Activated naive CD8-positive, alpha-beta T cell treated with anti-CD3 and anti-CD28 coated beads, Interleukin-2, amount 50 U/mL, for 16 hours (primary cell): ENCODE data around the gene HOXC6.
"Not testable (repeated sequence)": the region's sequence is repeated elsewhere in the genome, so short reads cannot be mapped to it uniquely, and the experiment has no call there.

Source experiments
- DNase-seq: peaks from one replicate; pipeline ENCODE4 v3.0.0-alpha.2; 2020; ENCODE audit warnings: low read depth, low spot score

The HOXC6 gene

GRCh38 chr12:54041097-54041690 lies 13.0 kb downstream of the HOXC6 start:
- DNase-seq, result no peak

- not testable (repeated sequence) for DNase-seq
Observed at GRCh38 chr12:54042033-54042432, 13.8 kb downstream of the HOXC6 start.

GRCh38 chr12:54042970-54043853 lies 15.0 kb downstream of the HOXC6 start:
- no peak for DNase-seq

GRCh38 chr12:54044425-54045103 lies 16.3 kb downstream of the HOXC6 start:
- no peak for DNase-seq

- DNase-seq, result no peak
Observed at GRCh38 chr12:54045401-54045800, 17.2 kb downstream of the HOXC6 start.

- DNase-seq, result no peak
Observed at GRCh38 chr12:54045868-54046521, 17.8 kb downstream of the HOXC6 start.

GRCh38 chr12:54046809-54047159 lies 18.5 kb downstream of the HOXC6 start:
- DNase-seq, result no peak

GRCh38 chr12:54047160-54047963 lies 19.1 kb downstream of the HOXC6 start:
- no peak for DNase-seq

- no peak for DNase-seq
Observed at GRCh38 chr12:54047964-54048303, 19.7 kb downstream of the HOXC6 start.

- no peak for DNase-seq
Observed at GRCh38 chr12:54048406-54049093, 20.3 kb downstream of the HOXC6 start.

- no peak for DNase-seq
Observed at GRCh38 chr12:54049108-54049507, 20.9 kb downstream of the HOXC6 start.

- no peak for DNase-seq
Observed at GRCh38 chr12:54050482-54050810, 22.2 kb downstream of the HOXC6 start.

- no peak for DNase-seq
Observed at GRCh38 chr12:54051026-54051842, 23.0 kb downstream of the HOXC6 start.

- no peak for DNase-seq
Observed at GRCh38 chr12:54051874-54052437, 23.7 kb downstream of the HOXC6 start.

- no peak for DNase-seq
Observed at GRCh38 chr12:54052438-54053002, 24.3 kb downstream of the HOXC6 start.

- no peak for DNase-seq
Observed at GRCh38 chr12:54053003-54053750, 24.9 kb downstream of the HOXC6 start.

GRCh38 chr12:54053751-54054741 lies 25.8 kb downstream of the HOXC6 start, which contains the start of gene HOXC4:
Gene HOXC4, plus strand, starts transcription at chr12:54053835. Its CDS starts 88 bp downstream, at chr12:54053923.
- no peak for DNase-seq
